ENCODE results near the gene TMEM248.

DNA sequence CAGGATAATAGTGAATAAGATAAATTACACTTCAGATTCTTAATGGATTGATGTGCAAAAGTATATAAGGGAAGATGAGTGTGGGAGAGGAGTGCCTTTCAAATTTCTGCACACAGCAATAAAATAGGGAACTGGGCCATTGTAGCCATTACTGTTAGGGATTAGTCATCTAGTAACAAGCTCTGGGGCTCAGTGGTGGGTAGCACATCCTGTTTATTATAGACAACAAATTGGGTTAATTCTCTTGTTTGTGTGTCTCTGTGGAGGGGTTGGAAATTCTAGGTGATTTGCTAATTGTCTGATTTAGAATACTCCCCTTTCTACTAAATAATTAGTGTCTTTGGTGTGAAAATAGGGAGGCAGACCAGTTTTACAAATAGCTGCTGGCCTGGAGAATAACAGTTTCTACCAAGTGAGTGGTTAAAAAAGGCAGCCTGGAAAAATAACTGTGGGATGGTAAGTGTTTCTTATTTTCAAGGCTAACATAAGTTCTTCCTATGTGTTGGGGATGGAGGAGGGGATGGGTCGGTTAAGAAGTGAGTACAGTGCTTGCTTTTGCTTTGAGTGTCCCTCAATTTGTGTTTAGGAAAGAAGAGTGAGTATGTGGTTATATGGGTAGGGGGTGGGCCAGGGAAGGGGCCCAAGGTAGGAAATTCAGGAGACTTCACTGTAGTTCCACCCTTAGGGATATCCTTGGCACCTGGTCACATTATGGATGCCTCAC lies 43.3 kb upstream of the TMEM248 start:
- TF ChIP-seq, protein P1, sequence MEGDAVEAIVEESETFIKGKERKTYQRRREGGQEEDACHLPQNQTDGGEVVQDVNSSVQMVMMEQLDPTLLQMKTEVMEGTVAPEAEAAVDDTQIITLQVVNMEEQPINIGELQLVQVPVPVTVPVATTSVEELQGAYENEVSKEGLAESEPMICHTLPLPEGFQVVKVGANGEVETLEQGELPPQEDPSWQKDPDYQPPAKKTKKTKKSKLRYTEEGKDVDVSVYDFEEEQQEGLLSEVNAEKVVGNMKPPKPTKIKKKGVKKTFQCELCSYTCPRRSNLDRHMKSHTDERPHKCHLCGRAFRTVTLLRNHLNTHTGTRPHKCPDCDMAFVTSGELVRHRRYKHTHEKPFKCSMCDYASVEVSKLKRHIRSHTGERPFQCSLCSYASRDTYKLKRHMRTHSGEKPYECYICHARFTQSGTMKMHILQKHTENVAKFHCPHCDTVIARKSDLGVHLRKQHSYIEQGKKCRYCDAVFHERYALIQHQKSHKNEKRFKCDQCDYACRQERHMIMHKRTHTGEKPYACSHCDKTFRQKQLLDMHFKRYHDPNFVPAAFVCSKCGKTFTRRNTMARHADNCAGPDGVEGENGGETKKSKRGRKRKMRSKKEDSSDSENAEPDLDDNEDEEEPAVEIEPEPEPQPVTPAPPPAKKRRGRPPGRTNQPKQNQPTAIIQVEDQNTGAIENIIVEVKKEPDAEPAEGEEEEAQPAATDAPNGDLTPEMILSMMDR (IDR thresholded peaks at IDR 0.05): no peak
- TF ChIP-seq POLR2A (IDR thresholded peaks at IDR 0.05): no peak
